Measurements from ENCODE around the gene EIF5B.

Gene EIF5B

GRCh38 chr2:99404797-99405669 lies 67.8 kb downstream of the EIF5B start:
- Histone ChIP-seq H3K27me3 (ENCODE audit: control insufficient read depth in 1 of 2, insufficient read depth in 2 of 2, low read length in 2 of 2) (no peaks in the 10 kb centered on the region), H3K36me3 (ENCODE audit: control insufficient read depth in 1 of 2, insufficient read depth in 2 of 2, low read length in 2 of 2) (peaks cover 31 to 61% of the 10 kb centered on the region in 2 donors), H3K9ac (ENCODE audit: low read depth in 1 of 2, low read length in 2 of 2) (no peak overlapping the region), H3K9me3 (ENCODE audit: control insufficient read depth in 1 of 2, low read length in 2 of 2) (no peaks in the 10 kb centered on the region), H3K4me1 (ENCODE audit: control insufficient read depth in 1 of 2, insufficient read depth in 2 of 2, low read length in 2 of 2) (peaks cover 21 to 28% of the 10 kb centered on the region in 2 donors), H3K27ac (ENCODE audit: low read depth, low read length) (no peak overlapping the region), H3K4me3 (ENCODE audit: low read depth in 1 of 2, low read length in 2 of 2) (no peak overlapping the region)

DNA sequence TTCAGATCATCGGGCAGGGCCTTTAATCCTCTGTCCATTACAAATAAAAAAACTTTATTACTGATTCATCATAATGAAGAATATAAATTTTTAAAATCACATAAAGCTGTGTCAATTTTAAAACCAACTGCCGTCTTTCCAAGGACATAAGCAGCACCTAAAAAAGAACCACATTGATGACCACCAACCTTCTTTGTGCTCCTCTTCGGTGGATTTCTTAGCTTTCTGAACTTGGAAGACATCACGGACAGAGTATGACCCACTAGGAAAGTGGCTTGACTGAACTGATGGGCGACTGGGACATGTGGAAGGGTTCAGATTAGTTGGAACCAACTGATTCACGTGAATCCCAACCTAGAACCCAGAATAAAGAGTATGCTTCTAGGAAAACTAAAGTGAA lies 68.9 kb downstream of the EIF5B start:
- Histone ChIP-seq H3K36me3 (ENCODE audit: control insufficient read depth in 1 of 2, insufficient read depth in 2 of 2, low read length in 2 of 2) (peaks cover 33 to 63% of the 10 kb centered on the region in 2 donors), H3K9ac (ENCODE audit: low read depth in 1 of 2, low read length in 2 of 2) (no peak overlapping the region), H3K4me1 (ENCODE audit: control insufficient read depth in 1 of 2, insufficient read depth in 2 of 2, low read length in 2 of 2) (peaks cover 21 to 28% of the 10 kb centered on the region in 2 donors), H3K9me3 (ENCODE audit: control insufficient read depth in 1 of 2, low read length in 2 of 2) (no peaks in the 10 kb centered on the region), H3K27ac (ENCODE audit: low read depth, low read length) (no peak overlapping the region), H3K4me3 (ENCODE audit: low read depth in 1 of 2, low read length in 2 of 2) (no peak overlapping the region), H3K27me3 (ENCODE audit: control insufficient read depth in 1 of 2, insufficient read depth in 2 of 2, low read length in 2 of 2) (no peaks in the 10 kb centered on the region)

DNA sequence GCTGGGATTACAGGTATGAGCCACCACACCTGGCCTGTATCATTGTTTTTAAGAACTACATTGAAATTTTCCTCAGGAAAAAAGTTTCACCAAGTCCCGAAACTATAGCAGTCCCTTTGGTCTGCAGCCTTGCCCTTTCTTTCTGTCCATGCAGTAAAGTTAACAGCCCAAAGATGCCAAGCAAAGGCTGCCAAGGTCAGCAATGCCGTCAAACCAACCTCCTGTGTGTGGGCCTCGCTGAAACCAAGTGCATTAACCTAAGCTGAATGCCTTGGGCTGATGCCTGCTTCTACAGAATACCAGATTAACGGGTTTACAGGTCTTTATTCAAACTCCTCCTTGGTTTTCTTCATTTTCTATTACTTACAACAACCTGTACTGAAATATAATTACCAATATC lies 73.1 kb downstream of the EIF5B start:
- peaks cover 0 to 6% of the 10 kb centered on the region in 2 donors for H3K4me1 ChIP-seq (ENCODE audit: control insufficient read depth in 1 of 2, insufficient read depth in 2 of 2, low read length in 2 of 2)
- no peak overlapping the region for H3K4me3 ChIP-seq (ENCODE audit: low read depth in 1 of 2, low read length in 2 of 2)
- no peaks in the 10 kb centered on the region for H3K9me3 ChIP-seq (ENCODE audit: control insufficient read depth in 1 of 2, low read length in 2 of 2)
- no peak overlapping the region for H3K9ac ChIP-seq (ENCODE audit: low read depth in 1 of 2, low read length in 2 of 2)
- H3K36me3 ChIP-seq (ENCODE audit: control insufficient read depth in 1 of 2, insufficient read depth in 2 of 2, low read length in 2 of 2) = peaks cover 16 to 58% of the 10 kb centered on the region in 2 donors
- H3K27ac ChIP-seq (ENCODE audit: low read depth, low read length) = no peak overlapping the region
- H3K27me3 ChIP-seq (ENCODE audit: control insufficient read depth in 1 of 2, insufficient read depth in 2 of 2, low read length in 2 of 2) = no peaks in the 10 kb centered on the region

GRCh38 chr2:99414566-99414965 lies 77.4 kb downstream of the EIF5B start:
- no peaks in the 10 kb centered on the region for H3K4me1 ChIP-seq (ENCODE audit: control insufficient read depth in 1 of 2, insufficient read depth in 2 of 2, low read length in 2 of 2)
- H3K4me3 ChIP-seq (ENCODE audit: low read depth in 1 of 2, low read length in 2 of 2) = no peak overlapping the region
- no peak overlapping the region for H3K27ac ChIP-seq (ENCODE audit: low read depth, low read length)
- H3K27me3 ChIP-seq (ENCODE audit: control insufficient read depth in 1 of 2, insufficient read depth in 2 of 2, low read length in 2 of 2) = no peaks in the 10 kb centered on the region
- no peaks in the 10 kb centered on the region for H3K9me3 ChIP-seq (ENCODE audit: control insufficient read depth in 1 of 2, low read length in 2 of 2)
- no peak overlapping the region for H3K9ac ChIP-seq (ENCODE audit: low read depth in 1 of 2, low read length in 2 of 2)
- H3K36me3 ChIP-seq (ENCODE audit: control insufficient read depth in 1 of 2, insufficient read depth in 2 of 2, low read length in 2 of 2) = peaks cover 10 to 64% of the 10 kb centered on the region in 2 donors

GRCh38 chr2:99417396-99417795 lies 80.2 kb downstream of the EIF5B start:
- H3K9me3 ChIP-seq (ENCODE audit: control insufficient read depth in 1 of 2, low read length in 2 of 2) = no peaks in the 10 kb centered on the region
- peaks cover 18 to 67% of the 10 kb centered on the region in 2 donors for H3K36me3 ChIP-seq (ENCODE audit: control insufficient read depth in 1 of 2, insufficient read depth in 2 of 2, low read length in 2 of 2)
- H3K27ac ChIP-seq (ENCODE audit: low read depth, low read length) = no peak overlapping the region
- no peak overlapping the region for H3K4me3 ChIP-seq (ENCODE audit: low read depth in 1 of 2, low read length in 2 of 2)
- H3K4me1 ChIP-seq (ENCODE audit: control insufficient read depth in 1 of 2, insufficient read depth in 2 of 2, low read length in 2 of 2) = no peaks in the 10 kb centered on the region
- H3K9ac ChIP-seq (ENCODE audit: low read depth in 1 of 2, low read length in 2 of 2) = no peak overlapping the region
- no peaks in the 10 kb centered on the region for H3K27me3 ChIP-seq (ENCODE audit: control insufficient read depth in 1 of 2, insufficient read depth in 2 of 2, low read length in 2 of 2)

DNA sequence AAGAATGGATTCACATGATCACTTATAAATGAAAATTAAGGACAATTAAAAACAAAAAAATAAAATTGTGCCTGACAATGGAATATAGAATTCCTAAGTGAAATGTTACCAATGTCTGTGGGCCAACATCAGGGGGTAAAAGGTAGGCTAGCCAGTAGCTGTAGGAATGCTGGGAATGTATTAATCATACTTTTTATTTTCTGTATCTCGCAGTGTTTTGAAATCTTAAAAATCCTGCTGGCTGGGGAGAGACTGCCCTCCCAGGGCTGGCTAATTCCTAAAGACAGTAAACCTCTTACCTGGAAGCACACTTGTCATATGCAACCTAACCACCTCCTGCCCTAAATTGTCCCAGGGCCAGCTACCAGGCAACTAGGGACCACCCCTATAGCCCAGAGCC lies 82.8 kb downstream of the EIF5B start:
- Histone ChIP-seq H3K4me3 (ENCODE audit: low read depth in 1 of 2, low read length in 2 of 2) (no peak overlapping the region), H3K27ac (ENCODE audit: low read depth, low read length) (no peak overlapping the region), H3K36me3 (ENCODE audit: control insufficient read depth in 1 of 2, insufficient read depth in 2 of 2, low read length in 2 of 2) (peaks cover 28 to 68% of the 10 kb centered on the region in 2 donors), H3K9ac (ENCODE audit: low read depth in 1 of 2, low read length in 2 of 2) (no peak overlapping the region), H3K9me3 (ENCODE audit: control insufficient read depth in 1 of 2, low read length in 2 of 2) (no peaks in the 10 kb centered on the region), H3K27me3 (ENCODE audit: control insufficient read depth in 1 of 2, insufficient read depth in 2 of 2, low read length in 2 of 2) (no peaks in the 10 kb centered on the region), H3K4me1 (ENCODE audit: control insufficient read depth in 1 of 2, insufficient read depth in 2 of 2, low read length in 2 of 2) (no peaks in the 10 kb centered on the region)

DNA sequence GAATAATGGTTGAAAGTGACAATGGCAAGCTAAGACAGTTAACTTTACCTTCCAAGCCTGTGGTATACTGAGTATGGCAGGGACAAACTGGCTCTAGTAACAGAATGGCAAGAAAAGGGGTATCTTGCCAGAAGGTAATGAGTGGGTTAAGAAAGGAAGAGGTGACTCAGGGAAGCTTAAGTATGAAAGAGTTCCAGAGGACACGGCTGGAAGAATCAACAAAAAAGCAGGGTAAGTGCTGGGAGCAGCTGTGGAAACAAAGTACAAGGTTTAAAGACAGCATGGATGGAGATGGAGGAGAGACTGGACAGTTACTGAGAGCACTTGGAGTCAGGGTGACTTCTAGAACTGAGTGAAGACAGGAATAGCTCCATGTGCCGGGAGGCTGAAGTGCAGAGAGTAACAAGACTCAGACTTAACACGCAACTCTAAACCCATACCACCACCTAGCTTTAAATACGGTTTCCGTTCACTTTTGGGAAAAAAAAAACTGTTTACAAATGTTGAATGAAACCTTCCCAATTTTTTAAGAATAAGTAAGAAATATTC lies 83.6 kb downstream of the EIF5B start:
- Histone ChIP-seq H3K27me3 (ENCODE audit: control insufficient read depth in 1 of 2, insufficient read depth in 2 of 2, low read length in 2 of 2) (no peaks in the 10 kb centered on the region), H3K36me3 (ENCODE audit: control insufficient read depth in 1 of 2, insufficient read depth in 2 of 2, low read length in 2 of 2) (peaks cover 33 to 60% of the 10 kb centered on the region in 2 donors), H3K9me3 (ENCODE audit: control insufficient read depth in 1 of 2, low read length in 2 of 2) (no peaks in the 10 kb centered on the region), H3K4me1 (ENCODE audit: control insufficient read depth in 1 of 2, insufficient read depth in 2 of 2, low read length in 2 of 2) (no peaks in the 10 kb centered on the region), H3K4me3 (ENCODE audit: low read depth in 1 of 2, low read length in 2 of 2) (no peak overlapping the region), H3K9ac (ENCODE audit: low read depth in 1 of 2, low read length in 2 of 2) (no peak overlapping the region), H3K27ac (ENCODE audit: low read depth, low read length) (no peak overlapping the region)

DNA sequence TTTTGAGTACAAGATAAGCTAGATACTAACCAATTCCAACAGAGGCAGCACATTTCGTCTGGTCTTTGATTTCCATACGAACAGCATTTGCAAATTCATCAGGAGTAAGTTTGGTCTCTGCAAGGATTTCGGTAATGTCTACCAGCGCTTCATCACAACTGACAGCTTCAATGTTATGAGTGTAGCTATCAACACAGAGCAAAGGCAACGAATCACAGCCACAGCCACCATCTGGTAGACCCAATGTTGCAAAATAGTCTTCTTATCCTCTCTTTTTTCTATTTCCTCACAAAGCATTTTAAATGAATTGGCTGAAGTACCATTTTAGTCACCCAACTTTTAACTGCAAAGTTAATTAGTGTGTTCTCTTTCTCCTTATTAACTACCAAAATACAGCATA lies 84.3 kb downstream of the EIF5B start:
- no peak overlapping the region for H3K9ac ChIP-seq (ENCODE audit: low read depth in 1 of 2, low read length in 2 of 2)
- no peaks in the 10 kb centered on the region for H3K27me3 ChIP-seq (ENCODE audit: control insufficient read depth in 1 of 2, insufficient read depth in 2 of 2, low read length in 2 of 2)
- no peaks in the 10 kb centered on the region for H3K4me1 ChIP-seq (ENCODE audit: control insufficient read depth in 1 of 2, insufficient read depth in 2 of 2, low read length in 2 of 2)
- H3K4me3 ChIP-seq (ENCODE audit: low read depth in 1 of 2, low read length in 2 of 2) = no peak overlapping the region
- peaks cover 33 to 59% of the 10 kb centered on the region in 2 donors for H3K36me3 ChIP-seq (ENCODE audit: control insufficient read depth in 1 of 2, insufficient read depth in 2 of 2, low read length in 2 of 2)
- H3K9me3 ChIP-seq (ENCODE audit: control insufficient read depth in 1 of 2, low read length in 2 of 2) = no peaks in the 10 kb centered on the region
- no peak overlapping the region for H3K27ac ChIP-seq (ENCODE audit: low read depth, low read length)

GRCh38 chr2:99422599-99422998 lies 85.4 kb downstream of the EIF5B start:
- Histone ChIP-seq H3K27me3 (ENCODE audit: control insufficient read depth in 1 of 2, insufficient read depth in 2 of 2, low read length in 2 of 2) (no peaks in the 10 kb centered on the region), H3K9ac (ENCODE audit: low read depth in 1 of 2, low read length in 2 of 2) (no peak overlapping the region)

GRCh38 chr2:99424371-99424770 lies 87.2 kb downstream of the EIF5B start:
- Histone ChIP-seq H3K4me1 (ENCODE audit: control insufficient read depth in 1 of 2, insufficient read depth in 2 of 2, low read length in 2 of 2) (no peaks in the 10 kb centered on the region), H3K36me3 (ENCODE audit: control insufficient read depth in 1 of 2, insufficient read depth in 2 of 2, low read length in 2 of 2) (peaks cover 39 to 64% of the 10 kb centered on the region in 2 donors), H3K4me3 (ENCODE audit: low read depth in 1 of 2, low read length in 2 of 2) (no peak overlapping the region), H3K27ac (ENCODE audit: low read depth, low read length) (no peak overlapping the region), H3K9me3 (ENCODE audit: control insufficient read depth in 1 of 2, low read length in 2 of 2) (no peaks in the 10 kb centered on the region), H3K27me3 (ENCODE audit: control insufficient read depth in 1 of 2, insufficient read depth in 2 of 2, low read length in 2 of 2) (no peaks in the 10 kb centered on the region), H3K9ac (ENCODE audit: low read depth in 1 of 2, low read length in 2 of 2) (no peak overlapping the region)

More at GRCh38 chr2:99422599-99422998, 85.4 kb downstream of the EIF5B start:
- peaks cover 33 to 61% of the 10 kb centered on the region in 2 donors for H3K36me3 ChIP-seq (ENCODE audit: control insufficient read depth in 1 of 2, insufficient read depth in 2 of 2, low read length in 2 of 2)
- H3K4me3 ChIP-seq (ENCODE audit: low read depth in 1 of 2, low read length in 2 of 2) = no peak overlapping the region
- no peak overlapping the region for H3K27ac ChIP-seq (ENCODE audit: low read depth, low read length)
- no peaks in the 10 kb centered on the region for H3K9me3 ChIP-seq (ENCODE audit: control insufficient read depth in 1 of 2, low read length in 2 of 2)
- H3K4me1 ChIP-seq (ENCODE audit: control insufficient read depth in 1 of 2, insufficient read depth in 2 of 2, low read length in 2 of 2) = no peaks in the 10 kb centered on the region
